GM18498 (cell line): Measurements from ENCODE around the gene COL23A1.

Experiments
- ATAC-seq: cut with Tn5 transposase; IDR thresholded peaks from one replicate; pipeline ENCODE4 v1.9.1; 2021; ENCODE audit warnings: mild to moderate bottlenecking, moderate library complexity; ENCODE audit not compliant: unreplicated experiment

The COL23A1 gene

GRCh38 chr5:178535299-178536175, 54.7 kb downstream of the COL23A1 start:
- no peak for ATAC-seq

DNA sequence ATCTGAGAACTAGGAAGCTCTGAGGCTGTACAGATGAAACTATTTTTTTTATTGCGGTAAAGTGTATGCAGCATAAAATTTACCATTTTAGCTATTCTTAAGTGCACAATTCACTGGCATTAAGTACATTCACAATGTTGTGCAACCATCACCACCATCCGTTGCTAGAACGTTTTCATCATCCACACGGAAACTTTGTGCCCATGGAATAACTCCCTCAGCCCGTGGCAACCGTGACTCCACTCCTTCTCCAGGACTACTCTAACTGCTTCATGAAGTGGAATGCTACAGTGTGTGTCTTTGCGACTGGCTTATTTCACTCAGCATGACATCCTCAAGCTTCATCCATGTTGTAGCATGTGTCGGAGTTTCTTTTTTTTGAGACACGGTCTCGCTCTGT, 57.1 kb downstream of the COL23A1 start:
- ATAC-seq, result no peak

DNA sequence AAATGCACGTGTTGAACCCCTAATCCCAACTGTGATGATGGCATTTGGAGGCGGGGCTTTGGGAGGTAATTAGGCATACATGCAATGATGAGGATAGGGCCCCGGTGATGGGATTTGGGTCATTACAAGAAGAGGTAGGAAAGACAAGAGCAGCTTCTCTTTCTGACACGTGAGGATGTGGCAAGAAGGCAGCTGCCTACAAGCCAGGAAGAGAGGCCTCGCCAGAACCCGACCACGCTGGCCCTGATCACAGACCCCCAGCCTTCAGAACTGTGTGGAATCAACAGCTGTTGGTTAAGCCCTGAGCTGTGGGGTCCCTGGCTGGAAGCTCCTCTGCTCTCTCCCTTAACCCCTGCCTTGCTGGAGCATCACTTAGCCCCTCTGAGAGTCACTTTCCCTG, 57.5 kb downstream of the COL23A1 start:
- no peak for ATAC-seq

- no peak for ATAC-seq
Measured at GRCh38 chr5:178532236-178532635, 58.0 kb downstream of the COL23A1 start.

DNA sequence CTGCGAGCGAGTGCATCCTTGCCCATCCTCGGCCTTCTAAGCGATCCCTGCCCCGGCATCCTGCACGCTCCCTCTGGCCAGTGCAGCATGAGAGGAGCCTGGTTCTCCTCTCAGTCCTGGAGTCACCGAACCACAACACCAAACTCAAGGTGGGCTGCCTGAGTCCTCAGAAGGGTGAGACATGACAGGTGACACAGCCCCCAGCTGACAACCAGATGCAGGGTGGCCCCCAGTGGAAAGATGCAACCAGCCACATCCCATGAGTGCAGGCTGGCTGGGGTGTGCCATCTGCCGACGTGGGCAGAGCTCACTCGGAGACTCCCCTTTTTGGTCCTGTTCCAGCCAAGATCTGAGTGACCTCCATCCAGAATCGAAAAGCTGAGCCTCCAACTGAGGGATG, 58.4 kb downstream of the COL23A1 start:
- ATAC-seq, result no peak

GRCh38 chr5:178530526-178530925, 59.7 kb downstream of the COL23A1 start:
- ATAC-seq, result no peak

DNA sequence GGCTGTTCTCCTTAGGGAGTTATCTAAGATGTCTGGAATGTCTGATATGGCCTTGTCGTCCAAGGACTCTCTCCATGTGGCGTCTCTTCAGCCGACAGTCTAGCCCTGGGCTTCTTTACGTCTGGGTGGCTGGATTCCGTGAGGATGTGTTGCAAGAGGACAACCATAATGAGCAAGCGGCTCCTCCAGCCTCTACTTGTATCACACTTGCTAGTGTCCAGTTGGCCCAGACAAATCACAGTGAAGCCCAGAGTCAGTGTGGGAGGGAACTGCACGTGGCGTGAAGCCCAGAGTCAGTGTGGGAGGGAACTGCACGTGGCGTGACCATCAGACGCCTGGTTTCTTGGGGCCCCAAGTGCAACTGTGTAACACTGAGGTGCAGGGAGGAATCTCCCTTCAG, 61.1 kb downstream of the COL23A1 start:
- no peak for ATAC-seq

- no peak for ATAC-seq
Measured at GRCh38 chr5:178527458-178528307, 62.5 kb downstream of the COL23A1 start.

DNA sequence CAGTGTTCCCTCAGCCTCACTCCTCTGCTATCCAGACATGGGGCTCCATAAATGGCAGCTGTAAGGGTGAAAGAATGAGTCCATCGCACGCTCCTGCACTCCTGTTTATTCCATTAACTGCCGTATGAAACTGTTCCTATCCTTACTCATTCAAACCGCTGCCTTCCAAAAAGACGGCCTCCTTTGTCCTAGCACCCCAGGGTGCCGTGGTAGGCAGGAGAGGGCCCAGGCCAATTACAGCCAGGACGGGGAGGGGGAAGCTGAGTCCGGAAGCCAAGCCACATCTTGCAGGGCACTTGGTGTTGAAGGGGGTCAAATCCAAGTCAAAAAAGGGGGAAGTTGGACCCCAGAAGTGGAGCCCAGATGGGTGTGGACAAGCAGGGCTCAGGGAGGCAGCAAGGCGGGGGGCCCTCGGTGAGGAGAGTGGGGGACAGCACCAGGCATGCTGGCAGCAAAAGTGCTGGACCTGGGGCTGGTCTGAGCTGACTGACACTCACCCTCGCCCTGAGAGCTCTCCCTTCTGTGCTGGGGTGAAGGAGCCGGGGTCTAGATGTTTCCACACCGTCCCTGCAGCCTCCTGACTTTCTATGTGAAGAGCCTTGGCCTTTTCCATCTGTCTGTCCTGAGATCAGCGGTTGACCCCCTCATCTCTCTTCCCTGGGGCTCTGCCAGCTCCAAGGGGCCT, 63.3 kb downstream of the COL23A1 start:
- no peak for ATAC-seq

DNA sequence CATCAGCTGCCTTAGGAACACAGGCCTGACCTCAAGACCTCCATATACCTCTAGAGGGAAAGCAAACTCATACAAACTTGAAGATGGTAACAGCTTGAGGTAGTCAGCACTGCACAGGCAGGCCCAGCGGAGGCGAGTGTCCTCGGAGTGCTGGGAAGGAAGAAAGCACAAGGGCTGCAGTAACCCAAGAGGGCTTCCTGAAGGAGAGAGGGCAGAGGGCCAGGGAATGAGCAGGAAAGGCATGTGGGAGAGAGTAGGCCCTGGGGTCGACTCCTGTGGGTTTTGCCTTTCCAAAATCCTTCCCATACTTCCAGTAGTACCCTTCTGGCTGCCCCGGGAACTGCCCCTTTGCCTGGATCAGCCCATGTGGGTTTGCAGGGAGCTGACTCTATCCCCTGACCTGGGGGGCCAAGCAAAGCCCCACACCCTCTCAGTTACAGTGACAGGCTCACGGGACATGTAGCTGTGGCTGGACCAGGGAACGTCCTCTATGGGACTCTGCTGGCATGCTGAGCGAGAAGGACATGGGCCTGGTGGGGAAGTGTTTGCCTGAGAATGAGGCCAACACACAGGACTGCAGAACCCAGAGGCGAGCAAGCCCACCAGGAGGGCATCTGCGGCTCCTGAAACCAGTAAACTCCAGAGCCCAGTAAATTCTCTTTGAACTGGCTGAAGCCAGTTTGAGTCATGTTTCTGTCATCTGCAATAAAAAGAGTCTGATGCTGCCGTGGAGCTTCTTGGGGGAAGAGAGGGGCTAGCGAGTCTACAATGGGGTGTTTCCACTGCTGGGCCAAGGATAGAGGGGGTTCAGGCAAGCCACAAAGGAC, 64.1 kb downstream of the COL23A1 start:
- no peak for ATAC-seq

- no peak for ATAC-seq
Measured at GRCh38 chr5:178524093-178524882, 65.9 kb downstream of the COL23A1 start.

DNA sequence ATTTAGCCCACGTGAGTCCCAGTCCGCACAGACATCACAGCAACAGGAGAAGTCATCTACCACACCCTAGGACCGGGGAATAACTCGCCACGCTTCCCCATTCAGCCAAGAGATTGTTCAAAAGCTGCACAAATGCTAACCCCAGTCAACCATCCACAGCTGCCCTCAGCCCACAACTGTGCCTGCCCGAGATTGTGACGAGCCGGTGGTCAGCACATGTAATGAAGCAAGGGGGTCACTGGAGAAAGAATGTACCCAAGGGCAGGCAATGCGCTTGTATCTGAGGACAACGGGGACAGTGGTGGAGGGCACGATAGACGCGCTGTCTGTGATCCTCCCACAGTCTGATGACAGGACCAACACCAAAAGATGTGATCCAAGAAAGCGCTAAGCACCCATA, 67.8 kb downstream of the COL23A1 start:
- ATAC-seq, result no peak

DNA sequence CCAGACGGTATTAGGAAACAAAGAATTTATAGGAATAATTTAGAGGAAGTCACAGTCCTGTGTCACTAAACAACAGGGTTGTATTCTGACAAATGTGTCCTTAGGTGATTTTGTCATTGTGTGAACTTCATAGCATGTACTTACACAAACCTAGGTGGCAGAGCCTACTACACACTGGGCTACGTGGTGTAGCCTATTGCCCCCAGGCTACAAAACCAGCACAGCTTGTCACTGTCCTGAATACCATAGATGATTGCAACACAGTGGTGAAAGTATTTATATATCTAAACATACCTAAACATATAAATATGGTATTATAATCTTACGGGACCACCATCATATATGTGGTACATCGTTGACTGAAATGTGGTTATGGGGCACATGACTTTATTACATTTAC, 69.3 kb downstream of the COL23A1 start:
- no peak for ATAC-seq

- no peak for ATAC-seq
Measured at GRCh38 chr5:178519804-178520203, 70.4 kb downstream of the COL23A1 start.

DNA sequence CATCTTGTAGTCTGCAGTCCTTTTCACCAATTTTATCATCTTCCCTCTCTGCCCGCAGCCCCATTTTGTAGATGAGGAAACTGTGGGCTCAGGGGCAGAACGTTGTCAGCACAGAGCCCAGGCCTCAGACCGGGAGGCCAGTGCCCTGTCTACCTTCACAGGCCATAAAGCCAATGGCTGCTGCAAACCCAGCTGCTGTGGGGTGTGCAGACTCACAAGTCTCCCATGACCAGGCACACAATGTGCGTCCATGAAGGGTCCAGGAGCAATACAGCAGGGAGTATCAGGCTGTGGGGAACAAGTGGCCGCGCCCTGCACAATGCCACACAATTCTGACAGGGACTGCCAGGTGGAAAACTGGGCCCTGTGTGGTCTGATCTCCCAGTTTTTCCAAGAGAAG, 71.0 kb downstream of the COL23A1 start:
- no peak for ATAC-seq

GRCh38 chr5:178516504-178517235, 73.5 kb downstream of the COL23A1 start:
- ATAC-seq, result no peak

DNA sequence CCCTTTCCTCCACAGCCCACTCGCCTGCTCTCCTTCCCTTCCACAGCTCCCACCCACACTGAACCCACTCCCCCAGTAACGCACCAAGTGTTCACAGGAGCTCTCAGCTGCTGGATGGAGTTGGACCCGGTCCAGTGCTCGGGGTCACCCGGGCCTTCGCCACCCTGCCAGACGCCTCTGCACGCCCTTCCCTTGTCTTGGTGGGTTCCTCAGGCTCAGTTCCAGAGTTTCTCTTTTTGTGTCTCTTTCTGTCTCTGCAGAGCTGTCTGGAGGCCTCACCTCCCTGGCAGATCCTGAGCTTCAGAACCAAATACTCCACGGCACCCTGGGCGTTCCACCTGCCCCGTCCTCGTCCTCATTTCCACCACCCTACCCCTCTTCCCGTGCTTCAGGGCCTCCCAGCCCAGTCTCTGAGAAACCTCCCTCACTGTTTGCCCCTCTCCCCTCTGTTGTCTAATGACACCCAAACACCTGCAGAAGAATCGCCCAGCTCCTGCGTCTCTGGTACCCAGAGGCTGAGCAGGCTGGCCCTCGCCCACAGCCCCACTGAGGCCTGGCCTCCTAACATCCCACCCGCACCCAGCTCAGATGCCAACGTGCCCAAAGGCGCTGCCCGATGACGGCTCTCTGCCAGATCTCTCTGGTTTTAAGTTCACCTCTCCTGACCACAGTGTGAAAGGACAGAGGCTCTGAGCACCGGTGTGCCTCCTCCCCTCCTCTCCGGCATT, 74.3 kb downstream of the COL23A1 start:
- ATAC-seq, result no peak

DNA sequence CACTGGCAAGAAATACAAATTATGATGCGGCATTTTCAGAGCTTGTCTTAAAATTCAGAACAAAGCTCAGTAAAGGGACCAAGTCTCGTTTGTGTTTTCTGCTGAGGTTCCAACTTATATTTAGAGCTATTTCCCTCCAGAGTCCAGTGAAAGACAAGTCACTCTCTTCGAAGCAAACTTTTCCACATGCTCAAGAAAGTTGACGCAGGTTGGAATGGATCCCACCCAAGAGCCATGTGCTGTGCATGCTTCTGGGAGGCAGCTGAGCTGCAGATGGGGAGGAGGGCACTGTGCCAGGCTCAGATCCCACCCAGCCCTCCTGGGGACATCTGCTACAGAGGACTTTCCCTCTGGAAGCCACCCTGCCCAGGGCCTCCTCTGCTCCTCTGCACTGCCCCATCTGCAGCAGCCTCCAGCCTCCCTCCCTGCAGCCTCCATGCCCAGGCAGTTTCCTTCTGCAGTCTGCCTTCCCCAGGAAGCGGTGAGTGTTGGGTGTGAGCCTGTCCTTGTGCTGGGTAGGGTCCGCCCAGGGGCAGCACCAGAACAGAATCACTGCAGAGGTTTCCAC, 75.3 kb downstream of the COL23A1 start:
- ATAC-seq, result no peak
